ENCODE results near the gene DOP1B.
"Not testable (repeated sequence)": the region's sequence is repeated elsewhere in the genome, so short reads cannot be mapped to it uniquely, and the experiment has no call there.

- TF ChIP-seq CTCF (conservative IDR thresholded peaks at IDR 0.05; ENCODE audit: low read length); EZH2phosphoT487 (IDR thresholded peaks at IDR 0.05; ENCODE audit: borderline replicate concordance, low read depth, low read length): not testable (repeated sequence)
Observed at GRCh38 chr21:36144233-36144632, 12.4 kb upstream of the DOP1B start.

Data from OCI-LY7 (cell line).